Fibroblast of lung (primary cell): ENCODE data around the gene UTS2.

Experiments used
- EZH2 ChIP-seq: IDR thresholded peaks from 2 replicates; pipeline ENCODE4 v1.5.1; 2012; ENCODE audit warnings: low read length, control low read depth, mild to moderate bottlenecking; ENCODE audit errors: missing control alignments
- TF ChIP-seq, protein P1 (sequence below), 2 donors: IDR thresholded peaks in 1 of 2; conservative IDR thresholded peaks in 1 of 2; 1 replicate in 1 of 2; 2 replicates in 1 of 2; pipeline ENCODE4 v1.5.1; 2011 to 2012; ENCODE audit warnings: low read length in 2 of 2, control low read depth in 1 of 2, inconsistent platforms in 1 of 2, low read depth in 1 of 2, mild to moderate bottlenecking in 1 of 2

DNA sequence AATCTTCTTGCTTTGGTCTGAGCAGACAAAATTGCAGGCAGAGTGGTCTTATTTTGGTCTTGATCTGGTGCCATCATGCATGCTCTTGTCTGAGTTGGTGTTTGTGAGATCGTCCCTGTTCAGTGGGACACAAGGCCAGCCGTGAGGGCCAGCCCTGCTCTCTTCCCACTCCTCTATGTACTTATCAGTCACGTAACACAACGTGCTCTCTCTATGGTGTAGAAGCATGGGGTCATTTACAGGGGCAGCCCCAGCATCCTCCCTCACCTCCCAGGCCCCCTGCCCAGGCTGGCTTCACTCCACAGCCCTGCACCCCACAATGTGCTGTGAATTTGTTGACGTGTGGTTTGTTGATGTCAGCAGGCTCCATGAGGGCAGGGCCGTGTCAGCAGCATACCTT, 18.3 kb upstream of the UTS2 start:
- TF ChIP-seq, protein P1, sequence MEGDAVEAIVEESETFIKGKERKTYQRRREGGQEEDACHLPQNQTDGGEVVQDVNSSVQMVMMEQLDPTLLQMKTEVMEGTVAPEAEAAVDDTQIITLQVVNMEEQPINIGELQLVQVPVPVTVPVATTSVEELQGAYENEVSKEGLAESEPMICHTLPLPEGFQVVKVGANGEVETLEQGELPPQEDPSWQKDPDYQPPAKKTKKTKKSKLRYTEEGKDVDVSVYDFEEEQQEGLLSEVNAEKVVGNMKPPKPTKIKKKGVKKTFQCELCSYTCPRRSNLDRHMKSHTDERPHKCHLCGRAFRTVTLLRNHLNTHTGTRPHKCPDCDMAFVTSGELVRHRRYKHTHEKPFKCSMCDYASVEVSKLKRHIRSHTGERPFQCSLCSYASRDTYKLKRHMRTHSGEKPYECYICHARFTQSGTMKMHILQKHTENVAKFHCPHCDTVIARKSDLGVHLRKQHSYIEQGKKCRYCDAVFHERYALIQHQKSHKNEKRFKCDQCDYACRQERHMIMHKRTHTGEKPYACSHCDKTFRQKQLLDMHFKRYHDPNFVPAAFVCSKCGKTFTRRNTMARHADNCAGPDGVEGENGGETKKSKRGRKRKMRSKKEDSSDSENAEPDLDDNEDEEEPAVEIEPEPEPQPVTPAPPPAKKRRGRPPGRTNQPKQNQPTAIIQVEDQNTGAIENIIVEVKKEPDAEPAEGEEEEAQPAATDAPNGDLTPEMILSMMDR (conservative IDR thresholded peaks at IDR 0.05 in 1 of 2, IDR thresholded peaks at IDR 0.05 in 1 of 2; ENCODE audit: low read depth in 1 of 2, low read length in 2 of 2): no peak
- TF ChIP-seq EZH2: no peak
